ENCODE data around the gene BSPRY.
"Not testable (repeated sequence)": the region's sequence is repeated elsewhere in the genome, so short reads cannot be mapped to it uniquely, and the experiment has no call there.

The BSPRY gene

GRCh38 chr9:113373256-113373655 lies 23.9 kb downstream of the BSPRY start:
- DNase-seq = no peak

GRCh38 chr9:113373676-113374392 lies 24.5 kb downstream of the BSPRY start:
- DNase-seq = no peak

- no peak for DNase-seq
These were observed 26.0 kb downstream of the BSPRY start for GRCh38 chr9:113375057-113376023.

DNA sequence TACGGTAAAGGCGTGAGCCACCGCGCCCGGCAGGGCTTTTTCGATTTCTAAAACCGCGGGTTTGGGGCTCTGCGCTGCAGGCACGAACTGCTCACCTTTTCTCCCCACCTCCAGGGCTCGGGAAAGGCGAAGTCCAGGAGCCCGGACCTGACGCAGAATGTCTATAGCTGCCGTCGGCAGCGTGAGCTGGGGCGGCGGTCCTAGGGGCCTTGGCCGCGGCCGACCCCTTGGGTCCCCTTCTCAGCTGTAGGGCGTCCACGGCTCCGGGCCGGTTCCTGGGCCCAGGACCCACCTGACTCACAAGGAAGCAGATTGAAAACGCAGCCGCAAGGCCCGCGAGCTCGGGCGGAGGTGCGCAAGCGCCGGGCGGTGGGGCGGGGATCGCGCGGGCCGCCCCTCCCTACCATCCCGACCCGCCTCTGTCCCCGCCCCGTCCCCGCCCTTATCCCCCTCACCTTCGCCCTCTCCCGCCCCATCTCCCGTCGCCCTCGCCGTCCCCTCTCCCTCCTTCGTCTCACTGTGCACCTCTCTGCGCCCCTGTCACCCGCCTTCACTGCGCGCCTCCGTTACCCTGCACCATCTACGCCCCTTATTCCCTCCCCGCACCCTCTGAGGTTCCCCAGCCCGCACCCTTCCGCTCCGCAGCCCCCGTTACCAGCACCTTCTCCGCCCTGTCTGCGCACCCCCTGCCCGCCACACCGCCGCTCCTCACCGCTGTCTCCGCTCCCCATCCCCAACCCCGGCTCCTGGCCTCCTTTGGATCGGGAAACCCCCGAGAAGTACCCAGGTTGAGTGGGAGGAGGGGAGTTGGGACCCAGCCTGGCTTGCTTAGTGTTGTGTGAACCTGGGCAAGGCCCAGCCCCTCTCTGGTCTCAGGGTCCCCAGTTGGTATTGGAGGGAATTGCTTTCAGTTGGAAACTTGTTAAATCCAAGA lies 27.6 kb downstream of the BSPRY start, which contains the start of gene HDHD3:
TSS of gene HDHD3 (minus strand) at position 353 of the 934 bp plus-strand sequence. CDS start 2,632 bp downstream, outside the sequence.
- DNase-seq = peak; percentile 79

DNA sequence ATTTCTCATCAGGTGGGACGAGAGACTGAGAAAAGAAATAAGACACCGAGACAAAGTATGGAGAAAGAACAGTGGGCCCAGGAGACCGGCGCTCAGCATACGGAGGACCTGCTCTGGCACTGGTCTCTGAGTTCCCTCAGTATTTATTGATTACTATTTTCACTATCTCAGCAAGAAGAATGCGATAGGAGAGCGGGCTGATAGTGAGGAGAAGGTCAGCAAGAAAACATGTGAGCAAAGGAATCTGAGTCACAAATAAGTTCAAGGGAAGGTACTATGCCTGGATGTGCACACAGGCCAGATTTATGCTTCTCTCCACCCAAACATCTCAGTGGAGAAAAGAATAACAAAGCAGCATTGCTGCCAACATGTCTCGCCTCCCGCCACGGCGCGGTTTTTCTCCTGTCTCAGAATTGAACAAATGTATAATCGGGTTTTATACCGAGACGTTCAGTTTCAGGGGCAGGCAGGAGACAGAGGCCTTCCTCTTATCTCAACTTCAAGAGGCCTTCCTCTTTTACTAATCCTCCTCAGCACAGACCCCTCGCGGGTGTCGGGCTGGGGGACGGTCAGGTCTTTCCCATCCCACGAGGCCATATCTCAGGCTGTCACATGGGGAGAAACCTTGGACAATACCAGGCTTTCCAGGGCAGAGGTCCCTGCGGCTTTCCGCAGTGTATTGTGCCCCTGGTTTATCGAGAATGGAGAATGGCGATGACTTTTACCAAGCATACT lies 29.9 kb downstream of the BSPRY start:
- not testable (repeated sequence) for DNase-seq

- not testable (repeated sequence) for DNase-seq
These were observed 30.5 kb downstream of the BSPRY start for GRCh38 chr9:113379829-113380210.

DNA sequence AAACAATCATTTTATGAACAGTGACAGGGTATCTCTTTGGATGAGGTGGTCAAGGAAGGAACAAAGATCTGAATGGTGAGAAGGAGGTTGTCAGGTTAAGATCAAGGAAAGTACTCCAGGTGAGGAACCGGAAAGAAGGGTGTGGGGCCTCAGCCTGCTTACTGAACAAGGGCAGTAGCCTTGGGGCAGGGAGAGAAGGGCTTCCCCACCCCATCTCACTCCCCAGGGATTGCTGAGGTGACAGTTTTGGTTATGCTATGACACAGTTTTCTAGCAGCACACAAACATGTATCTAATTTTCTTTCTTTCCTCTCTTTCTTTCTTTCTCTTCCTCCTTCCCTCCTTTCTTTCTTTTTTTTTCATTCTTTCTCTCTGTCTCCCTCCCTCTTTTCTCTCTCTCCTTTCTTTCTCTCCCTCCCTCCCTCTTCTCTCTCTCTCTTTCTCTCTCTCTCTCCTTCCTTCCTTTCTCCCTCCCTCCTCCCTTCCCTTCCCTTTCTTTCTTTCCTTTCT lies 31.6 kb downstream of the BSPRY start:
- no peak for DNase-seq

GRCh38 chr9:113381441-113381840 lies 32.1 kb downstream of the BSPRY start:
- DNase-seq = not testable (repeated sequence)

- no peak for DNase-seq
These were observed 32.6 kb downstream of the BSPRY start for GRCh38 chr9:113381909-113382411.

- DNase-seq = no peak
These were observed 37.4 kb downstream of the BSPRY start for GRCh38 chr9:113386571-113387393.

GRCh38 chr9:113387560-113388230 lies 38.4 kb downstream of the BSPRY start:
- DNase-seq = no peak

- no peak for DNase-seq
These were observed 39.5 kb downstream of the BSPRY start for GRCh38 chr9:113388833-113389232.

- DNase-seq = no peak
These were observed 40.1 kb downstream of the BSPRY start for GRCh38 chr9:113389451-113389850.

DNA sequence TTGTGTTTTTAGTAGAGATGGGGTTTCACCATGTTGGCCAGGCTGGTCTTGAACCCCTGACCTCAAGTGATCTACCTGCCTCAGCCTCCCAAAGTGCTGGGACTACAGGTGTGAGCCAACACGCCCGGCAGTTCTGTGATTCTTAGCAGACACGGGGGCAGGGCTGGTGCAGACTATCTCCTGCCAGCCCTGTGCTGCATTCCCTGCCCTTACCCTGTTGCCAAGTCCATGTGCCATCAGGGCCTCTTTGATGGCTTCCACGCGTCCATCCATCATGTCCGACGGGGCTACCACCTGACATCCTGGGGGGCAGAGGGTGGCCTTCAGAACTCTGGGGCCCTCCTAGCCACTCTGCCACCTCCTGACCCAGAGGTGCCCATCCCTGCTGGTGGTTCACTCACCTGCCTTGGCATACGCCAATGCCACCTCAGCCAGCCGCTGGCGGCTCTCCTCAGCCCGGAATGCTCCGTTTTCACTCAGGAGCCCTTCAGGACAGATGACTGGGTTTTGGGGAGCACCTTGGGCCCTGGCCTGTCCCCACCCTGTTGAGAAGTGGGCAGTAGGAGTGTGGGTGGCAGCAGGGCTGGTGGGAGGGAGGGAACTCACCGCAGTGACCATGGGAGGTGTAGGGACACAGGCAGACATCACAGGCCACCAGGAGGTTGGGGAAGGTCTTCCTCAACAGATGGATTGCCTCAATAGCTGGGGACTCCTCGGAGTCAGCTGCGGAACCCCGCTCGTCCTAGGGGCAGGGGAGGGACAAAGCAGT lies 41.0 kb downstream of the BSPRY start:
- DNase-seq = no peak

- DNase-seq = no peak
These were observed 42.6 kb downstream of the BSPRY start for GRCh38 chr9:113391917-113392316.

GRCh38 chr9:113393281-113393680 lies 43.9 kb downstream of the BSPRY start:
- no peak for DNase-seq

GRCh38 chr9:113395000-113395861 lies 45.9 kb downstream of the BSPRY start:
- DNase-seq = no peak

DNA sequence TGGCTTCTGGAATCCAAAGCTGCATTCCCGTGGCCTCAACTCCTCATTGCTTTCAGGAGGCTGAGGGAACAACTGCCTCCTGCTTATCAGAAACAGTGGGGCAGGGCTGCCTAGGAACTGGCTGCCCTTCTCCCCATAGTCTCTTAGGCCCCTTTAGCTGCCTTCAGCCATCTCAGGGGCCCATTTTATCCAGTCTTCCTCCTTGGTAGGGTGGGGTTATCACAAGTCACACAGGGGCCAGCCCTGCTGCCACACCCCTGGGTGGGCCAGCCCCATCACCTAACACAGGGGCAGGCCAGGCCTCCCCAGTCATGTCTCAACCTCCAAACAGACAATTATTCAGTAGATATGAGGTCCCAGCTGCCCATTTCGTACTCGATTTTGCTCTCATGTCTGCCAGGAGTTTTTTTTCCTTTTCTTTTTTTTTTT lies 47.9 kb downstream of the BSPRY start:
- no peak for DNase-seq

All from NCI-H2171 (cell line).